Cardiac ventricle fibroblast (primary cell): ENCODE data around the gene CACNA2D2. TPM values are rescaled to one million over a fixed set of nuclear protein-coding genes. Genes with fewer than 3 reads are reported as not detected.

Experiments
- total RNA-seq: library from RNA; depleted of rRNA; stranded (reverse); fragments of >200 nt; gene quantifications from 2 replicates; pipeline ENCODE4 v1.2.3, GENCODE V29; 2015

Gene CACNA2D2
- not detected in 2 replicates for total RNA-seq

DNA sequence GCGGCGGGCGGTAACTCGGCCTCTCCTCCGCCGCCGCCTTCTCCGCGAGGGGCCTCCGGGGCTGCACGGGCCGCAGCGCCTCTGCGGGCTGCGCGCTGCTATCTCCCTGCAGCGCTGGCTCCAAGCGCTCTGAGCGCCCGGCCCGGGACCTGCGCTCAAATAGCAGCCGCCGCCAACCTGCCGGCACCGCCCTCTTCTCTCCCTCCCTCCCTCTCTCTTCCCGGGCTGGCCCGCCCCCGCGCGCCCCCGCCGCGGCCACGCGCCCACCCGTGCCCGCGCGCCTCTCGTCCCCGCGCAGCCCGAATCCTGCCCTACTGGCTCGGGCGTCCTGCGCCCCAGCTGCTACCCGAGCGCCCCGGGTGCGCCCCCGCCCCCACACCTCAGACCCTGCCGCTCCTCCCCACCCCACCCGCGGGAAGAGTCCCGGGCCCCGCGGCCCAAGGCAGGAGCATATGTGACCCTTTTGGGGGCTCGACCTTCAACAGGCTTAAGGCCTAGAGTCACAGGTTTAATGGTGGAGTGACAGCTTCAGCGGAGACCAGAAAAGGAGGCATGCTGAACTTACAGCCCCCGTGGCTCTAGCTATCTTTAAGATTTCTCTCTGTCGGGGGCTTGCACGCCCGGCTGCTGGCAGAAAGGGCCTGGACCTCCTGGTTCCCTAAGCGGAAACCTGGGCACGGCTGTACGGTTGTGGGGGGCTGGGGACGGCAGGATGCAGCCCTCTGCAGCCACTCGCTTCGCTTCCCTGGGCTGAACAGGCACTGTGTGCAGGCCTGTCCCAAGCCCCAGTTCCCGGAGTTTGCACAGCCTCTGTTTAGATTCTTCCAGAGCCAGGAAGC, at the start of gene CACNA2D2:
TSS of gene CACNA2D2 (minus strand) at position 131 of the 839 bp plus-strand sequence. CDS start 211 bp downstream, outside the sequence.

DNA sequence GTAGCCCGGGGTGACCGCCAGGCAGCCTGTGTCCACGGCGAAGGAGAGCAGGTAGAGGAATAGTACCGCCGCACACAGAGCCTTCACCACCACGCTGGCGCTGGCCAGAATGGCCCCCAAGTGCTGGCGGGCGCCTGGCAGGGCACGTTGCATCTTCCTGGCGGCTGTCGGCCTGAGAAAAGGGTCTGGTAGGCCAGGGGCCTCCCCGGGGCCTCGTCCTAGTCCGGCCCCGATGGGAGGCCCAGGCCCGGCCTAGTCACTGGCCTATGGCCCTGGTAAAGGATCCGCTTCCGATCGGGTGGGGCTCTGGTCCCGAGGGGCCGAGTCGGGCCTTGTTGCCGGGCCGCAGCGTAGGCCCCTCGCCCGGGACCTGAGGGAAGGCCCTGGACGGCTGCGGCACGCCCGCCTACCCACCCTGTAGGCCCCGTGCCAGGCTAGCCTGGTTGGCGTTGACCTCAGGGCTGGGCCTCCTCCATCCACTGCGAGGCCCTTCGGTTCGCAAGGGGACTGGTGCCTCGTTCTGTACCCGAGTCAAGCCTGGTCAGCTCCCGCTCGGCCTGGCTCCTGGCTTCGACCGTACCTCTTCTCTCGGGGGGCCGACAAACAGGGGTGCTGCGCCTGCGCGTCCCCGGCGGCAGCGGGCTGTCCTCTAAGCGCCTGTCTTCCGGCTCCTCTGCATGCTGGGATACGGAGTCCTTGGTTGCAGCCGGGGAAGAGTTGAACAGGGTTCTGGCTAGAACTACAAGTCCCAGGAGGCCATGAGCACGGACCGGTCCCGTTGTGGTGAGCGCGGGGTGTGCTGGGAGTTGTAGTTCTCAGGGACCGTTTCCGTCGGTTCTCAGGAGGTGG, 144.3 kb downstream of the CACNA2D2 start, which contains the start of gene TMEM115:
TSS of gene TMEM115 (minus strand) at position 611 of the 849 bp plus-strand sequence. CDS start at position 153, 458 bp downstream.

DNA sequence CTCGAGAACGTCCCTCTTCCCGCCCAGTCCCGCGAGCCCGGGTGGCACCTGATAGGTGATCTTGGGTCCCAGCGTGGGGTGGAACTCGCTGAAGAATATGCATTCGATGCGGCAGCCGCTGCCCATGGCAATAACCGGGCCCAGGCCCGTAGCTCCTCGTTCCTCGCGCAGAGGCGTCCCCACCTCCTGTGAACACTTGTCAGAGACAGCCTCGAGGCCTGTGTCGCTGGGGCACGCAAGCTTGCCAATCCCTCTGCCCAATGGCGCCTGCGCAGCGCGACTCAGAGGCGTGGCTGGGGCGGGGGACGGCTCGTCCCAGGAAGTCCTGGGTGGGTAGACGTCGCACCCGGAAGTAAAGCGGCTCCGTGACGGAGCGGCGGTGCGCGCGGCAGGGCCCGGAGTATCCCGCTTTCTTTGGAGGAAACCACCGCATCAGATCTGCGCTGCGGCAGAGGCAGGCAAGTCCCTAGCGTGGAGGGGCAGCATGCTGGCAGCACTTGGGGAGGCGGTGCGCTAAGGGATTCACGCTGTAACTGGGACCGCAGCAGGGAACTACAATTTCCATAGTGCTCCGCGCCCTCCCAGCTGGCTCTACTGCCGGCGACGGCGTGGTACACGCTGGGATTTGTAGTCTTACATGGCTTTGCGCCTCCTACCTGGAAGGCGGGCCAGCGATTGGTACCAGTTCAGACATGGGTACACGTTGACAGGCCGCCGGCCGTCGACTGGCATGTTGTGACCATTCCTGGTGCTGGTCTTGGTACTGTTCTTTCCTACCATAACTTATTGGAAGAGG, 152.7 kb downstream of the CACNA2D2 start, which contains the start of the genes CYB561D2 and NPRL2:
TSS of gene CYB561D2 (plus strand) at position 336 of the 796 bp plus-strand sequence. CDS start 572 bp downstream, outside the sequence.
TSS of gene NPRL2 (minus strand) at position 249 of the 796 bp plus-strand sequence. CDS start at position 126, 123 bp downstream.

DNA sequence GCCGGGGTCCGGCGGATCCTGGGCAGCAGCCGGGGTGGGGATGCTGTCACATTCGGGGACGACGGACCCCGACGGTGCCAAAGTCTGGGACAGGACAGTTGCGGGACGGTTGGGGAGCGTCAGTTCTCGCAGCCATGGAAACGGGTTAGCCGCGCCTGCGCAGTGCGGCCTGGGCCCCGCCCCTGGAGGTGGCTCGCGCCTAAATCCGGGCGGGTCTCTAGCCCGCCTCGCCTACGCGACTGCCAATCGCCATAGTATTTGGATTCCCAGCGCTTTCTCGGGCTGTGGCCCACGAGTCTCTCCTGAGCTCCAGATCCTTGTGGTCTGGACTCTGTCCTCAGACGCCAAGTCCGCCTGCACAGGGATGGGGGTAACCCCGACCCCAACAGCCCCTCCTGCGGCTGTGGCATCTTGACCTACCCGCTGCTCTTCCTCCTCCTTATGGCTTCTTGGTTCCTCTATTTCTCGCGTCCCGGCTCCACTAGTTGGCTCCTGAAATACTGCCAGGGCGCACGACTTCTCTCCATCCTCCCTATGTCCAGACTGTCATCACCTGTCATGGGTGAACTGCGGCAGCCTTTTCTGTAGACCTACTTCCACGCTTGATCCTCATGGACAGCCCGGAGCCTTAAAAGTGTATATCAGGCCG, 157.7 kb downstream of the CACNA2D2 start, which contains the start of gene ZMYND10:
TSS of gene ZMYND10 (minus strand) at position 147 of the 649 bp plus-strand sequence. CDS start 153 bp downstream, outside the sequence.

DNA sequence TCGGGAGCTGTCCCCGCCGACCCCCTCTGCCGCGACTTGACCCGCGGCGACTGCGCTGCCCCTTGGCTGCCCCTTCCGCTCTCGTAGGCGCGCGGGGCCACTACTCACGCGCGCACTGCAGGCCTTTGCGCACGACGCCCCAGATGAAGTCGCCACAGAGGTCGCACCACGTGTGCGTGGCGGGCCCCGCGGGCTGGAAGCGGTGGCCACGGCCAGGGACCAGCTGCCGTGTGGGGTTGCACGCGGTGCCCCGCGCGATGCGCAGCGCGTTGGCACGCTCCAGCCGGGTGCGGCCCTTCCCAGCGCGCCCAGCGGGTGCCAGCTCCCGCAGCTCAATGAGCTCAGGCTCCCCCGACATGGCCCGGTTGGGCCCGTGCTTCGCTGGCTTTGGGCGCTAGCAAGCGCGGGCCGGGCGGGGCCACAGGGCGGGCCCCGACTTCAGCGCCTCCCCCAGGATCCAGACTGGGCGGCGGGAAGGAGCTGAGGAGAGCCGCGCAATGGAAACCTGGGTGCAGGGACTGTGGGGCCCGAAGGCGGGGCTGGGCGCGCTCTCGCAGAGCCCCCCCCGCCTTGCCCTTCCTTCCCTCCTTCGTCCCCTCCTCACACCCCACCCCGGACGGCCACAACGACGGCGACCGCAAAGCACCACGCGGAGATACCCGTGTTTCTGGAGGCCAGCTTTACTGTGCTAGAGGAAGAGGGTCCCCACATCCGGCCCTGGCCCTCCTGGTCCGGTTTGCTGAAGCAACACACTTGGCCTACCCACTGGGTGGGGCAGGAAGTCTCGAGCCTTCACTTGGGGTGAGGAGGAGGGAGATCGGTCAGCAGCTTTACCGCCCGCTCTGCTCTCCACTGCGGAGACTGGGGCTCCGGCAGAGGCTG, 162.7 kb downstream of the CACNA2D2 start, which contains the start of gene RASSF1:
TSS of gene RASSF1 (minus strand) at position 389 of the 882 bp plus-strand sequence. CDS start at position 358, 31 bp downstream.

DNA sequence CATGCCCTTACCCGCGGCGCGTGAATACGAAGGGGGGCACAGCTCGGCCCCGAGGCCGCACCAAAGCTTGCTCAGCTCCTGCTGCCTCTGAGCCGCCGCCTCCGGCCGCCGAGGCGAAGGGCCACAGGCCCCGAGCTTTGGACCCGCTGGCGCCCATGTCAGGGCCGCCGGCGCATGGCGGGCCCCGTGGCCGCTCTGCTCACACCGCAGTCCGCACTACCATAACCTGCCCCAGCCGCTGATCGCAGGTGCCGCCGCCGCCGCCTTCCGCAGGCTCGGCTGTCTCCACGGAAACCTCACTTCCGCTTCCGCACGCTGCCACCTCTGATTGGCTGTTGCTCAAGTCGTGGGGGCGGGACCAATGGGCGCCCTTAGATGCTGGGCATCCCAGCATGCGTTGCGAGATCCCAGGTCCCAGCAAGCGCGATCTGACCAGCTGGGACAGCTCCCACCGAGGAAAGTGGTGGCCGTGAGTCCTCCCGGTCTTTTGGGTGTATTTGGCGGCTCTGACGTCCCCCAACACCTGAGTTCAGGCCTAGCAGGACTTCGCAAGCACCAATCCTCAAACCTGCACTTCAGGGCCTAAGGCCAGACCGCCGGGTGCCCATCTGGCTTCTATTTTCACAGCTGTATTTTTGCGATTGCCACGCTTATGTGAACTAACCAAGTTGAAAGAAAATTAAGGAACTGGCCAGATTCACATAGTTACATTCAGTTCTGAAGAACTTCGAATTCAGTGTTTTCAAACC, 175.3 kb downstream of the CACNA2D2 start, which contains the start of gene TUSC2:
TSS of gene TUSC2 (minus strand) at position 281 of the 749 bp plus-strand sequence. CDS start at position 157, 124 bp downstream.

DNA sequence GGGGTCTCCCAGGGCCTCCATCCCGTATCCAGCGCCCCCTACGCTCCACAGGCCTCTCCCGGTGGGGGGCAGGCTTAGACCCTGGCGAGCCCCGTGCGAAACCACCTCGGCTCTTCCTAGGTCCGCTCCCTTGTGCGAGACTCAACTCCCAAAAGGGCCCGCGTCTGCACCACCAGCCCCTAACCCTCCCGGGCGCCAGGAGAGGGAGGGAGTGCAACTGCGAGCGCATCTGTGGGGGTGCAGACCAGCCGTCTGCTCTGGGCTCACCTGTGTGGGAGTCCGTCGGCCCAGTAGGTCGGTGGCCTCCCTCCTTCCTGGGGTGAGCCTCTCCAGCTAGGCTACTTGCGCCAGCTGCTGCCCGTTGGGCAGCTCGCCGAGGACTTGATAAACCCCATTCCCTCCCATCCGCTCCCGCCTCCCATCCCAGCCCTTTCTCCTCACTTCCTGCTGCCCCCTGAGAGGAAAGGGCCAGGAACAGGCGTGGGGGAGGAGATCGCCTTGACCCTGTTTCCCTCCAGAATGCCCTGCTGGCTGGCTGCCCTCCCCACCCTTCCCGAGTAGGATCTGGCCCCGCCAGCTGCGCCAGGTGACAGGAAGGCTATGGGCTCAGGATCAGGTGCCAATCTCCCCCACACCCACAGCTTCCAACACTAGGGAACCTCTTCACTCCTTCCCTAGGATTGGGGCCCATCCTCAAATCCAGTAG, 180.9 kb downstream of the CACNA2D2 start, which contains the start of gene HYAL2:
TSS of gene HYAL2 (minus strand) at position 360 of the 706 bp plus-strand sequence. CDS start 2,256 bp downstream, outside the sequence.

Other genes with a start within 250 kb of the CACNA2D2 start
- gene SEMA3B, start 234.5 kb downstream of the CACNA2D2 start, total RNA-seq: 4.4 and 4.5 TPM in 2 replicates
- gene LSMEM2, start 224.5 kb downstream of the CACNA2D2 start, total RNA-seq: not detected in 2 replicates
- 28.3 and 36.7 TPM in 2 replicates for gene IFRD2, start 211.2 kb downstream of the CACNA2D2 start, total RNA-seq
- 7.2 and 17.3 TPM in 2 replicates for gene HYAL3, start 204.2 kb downstream of the CACNA2D2 start, total RNA-seq
- 8.4 and 12.9 TPM in 2 replicates for gene NAA80, start 204.2 kb downstream of the CACNA2D2 start, total RNA-seq
- 2.7 and 7.4 TPM in 2 replicates for gene HYAL1, start 200.1 kb downstream of the CACNA2D2 start, total RNA-seq
- 51.3 and 65.4 TPM in 2 replicates for gene HYAL2, start 180.9 kb downstream of the CACNA2D2 start, total RNA-seq
- 11.4 and 41.2 TPM in 2 replicates for gene TUSC2, start 175.4 kb downstream of the CACNA2D2 start, total RNA-seq
- 18.4 and 23.3 TPM in 2 replicates for gene RASSF1, start 162.8 kb downstream of the CACNA2D2 start, total RNA-seq
- gene ZMYND10, start 157.9 kb downstream of the CACNA2D2 start, total RNA-seq: 0.06 and 0.24 TPM in 2 replicates
- 15.5 and 22.6 TPM in 2 replicates for gene NPRL2, start 152.9 kb downstream of the CACNA2D2 start, total RNA-seq
- 21.4 and 29.5 TPM in 2 replicates for gene CYB561D2, start 152.8 kb downstream of the CACNA2D2 start, total RNA-seq
- gene TMEM115, start 144.1 kb downstream of the CACNA2D2 start, total RNA-seq: 62.7 and 65.7 TPM in 2 replicates
- gene C3orf18, start 64.1 kb upstream of the CACNA2D2 start, total RNA-seq: 7.5 and 10.7 TPM in 2 replicates
- 11.3 and 13.9 TPM in 2 replicates for gene HEMK1, start 65.9 kb upstream of the CACNA2D2 start, total RNA-seq
- 3.5 and 4.7 TPM in 2 replicates for gene CISH, start 108.1 kb upstream of the CACNA2D2 start, total RNA-seq
- 17.1 and 18.9 TPM in 2 replicates for gene MAPKAPK3, start 113.5 kb upstream of the CACNA2D2 start, total RNA-seq
- gene DOCK3, start 171.3 kb upstream of the CACNA2D2 start, total RNA-seq: under 0.01 and 0.05 TPM in 2 replicates